BE2C (cell line): ENCODE data around the gene C3orf20.

ENCODE experiments used
- DNase-seq: peaks from one replicate; pipeline ENCODE4 v3.0.0-alpha.2; 2020
- H3K27me3 ChIP-seq: fragments of 250-450 bp; sonication (Bioruptor Pico); 2 replicates; pipeline ENCODE4 v1.5.1; 2020; ENCODE audit warnings: mild to moderate bottlenecking
- H3K36me3 ChIP-seq: fragments of 250-450 bp; sonication (Bioruptor Pico); 2 replicates; pipeline ENCODE4 v1.5.1; 2020; ENCODE audit warnings: mild to moderate bottlenecking
- H3K4me1 ChIP-seq: fragments of 250-450 bp; sonication (Bioruptor Pico); 2 replicates; pipeline ENCODE4 v1.5.1; 2020
- H3K4me3 ChIP-seq: 2 replicates; pipeline ENCODE4 v1.5.1; 2011; ENCODE audit warnings: low read depth, low read length
- H3K9me3 ChIP-seq: fragments of 250-450 bp; sonication (Bioruptor Pico); 2 replicates; pipeline ENCODE4 v1.5.1; 2020
- CTCF ChIP-seq: IDR thresholded peaks from 2 replicates; pipeline ENCODE4 v1.5.1; 2012; ENCODE audit warnings: mild to moderate bottlenecking, low read depth, low read length

C3orf20 gene

GRCh38 chr3:14773691-14774128, 98.8 kb downstream of the C3orf20 start:
- Histone ChIP-seq H3K9me3 (no peaks in the 10 kb centered on the region), H3K4me3 (no peak overlapping the region), H3K4me1 (no peaks in the 10 kb centered on the region), H3K27me3 (no peaks in the 10 kb centered on the region), H3K36me3 (no peaks in the 10 kb centered on the region)
- no peak for TF ChIP-seq CTCF
- no peak for DNase-seq

DNA sequence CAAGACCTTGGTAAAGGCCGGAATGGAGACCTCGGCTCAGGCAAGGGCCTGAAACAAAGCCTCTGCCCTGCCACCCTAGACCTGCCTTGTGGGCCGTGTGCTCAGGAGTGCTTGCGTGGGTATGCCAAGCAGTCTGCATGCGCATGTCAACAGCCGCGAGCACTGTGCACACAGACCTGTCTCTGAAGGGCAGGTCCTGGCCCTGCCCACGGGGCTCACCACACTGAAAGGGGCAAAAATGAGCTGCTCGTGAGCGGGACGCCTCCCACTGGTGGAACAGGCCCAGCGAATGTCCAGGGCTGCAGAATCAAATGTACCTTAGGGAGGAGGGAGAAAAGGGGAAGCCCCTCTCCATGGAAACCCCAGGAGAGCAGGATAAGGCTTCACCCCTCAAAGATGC, 99.5 kb downstream of the C3orf20 start:
- no peaks in the 10 kb centered on the region for H3K27me3 ChIP-seq

DNA sequence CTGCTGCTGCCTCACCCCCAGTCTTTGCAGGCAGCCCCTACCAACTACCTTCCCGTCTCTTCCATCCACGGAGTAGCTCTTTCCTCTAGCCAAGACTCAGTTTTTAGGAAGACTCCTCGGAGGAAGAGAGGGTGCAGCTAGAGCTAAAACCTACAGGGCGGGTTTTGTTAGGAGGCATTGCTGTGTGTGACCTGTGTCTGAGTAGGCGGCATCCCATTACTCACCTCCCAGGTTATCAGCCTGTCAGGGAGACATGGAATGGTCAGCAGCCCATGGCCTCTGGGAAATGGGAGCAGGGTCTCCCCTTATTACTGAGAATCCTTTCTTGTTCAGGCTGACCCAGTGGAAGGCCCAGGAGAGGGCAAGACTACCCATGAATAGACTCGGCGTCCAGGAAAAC, 100.1 kb downstream of the C3orf20 start:
- H3K9me3 ChIP-seq = no peaks in the 10 kb centered on the region
- H3K36me3 ChIP-seq = no peaks in the 10 kb centered on the region
- no peak overlapping the region for H3K4me3 ChIP-seq
- H3K27me3 ChIP-seq = no peaks in the 10 kb centered on the region
- H3K4me1 ChIP-seq = no peaks in the 10 kb centered on the region
- DNase-seq = no peak
- no peak for TF ChIP-seq CTCF

More for the DNA sequence above, 99.5 kb downstream of the C3orf20 start:
- Histone ChIP-seq H3K4me3 (no peak overlapping the region), H3K36me3 (no peaks in the 10 kb centered on the region), H3K9me3 (no peaks in the 10 kb centered on the region), H3K4me1 (no peaks in the 10 kb centered on the region)
- no peak for DNase-seq
- TF ChIP-seq CTCF = no peak

DNA sequence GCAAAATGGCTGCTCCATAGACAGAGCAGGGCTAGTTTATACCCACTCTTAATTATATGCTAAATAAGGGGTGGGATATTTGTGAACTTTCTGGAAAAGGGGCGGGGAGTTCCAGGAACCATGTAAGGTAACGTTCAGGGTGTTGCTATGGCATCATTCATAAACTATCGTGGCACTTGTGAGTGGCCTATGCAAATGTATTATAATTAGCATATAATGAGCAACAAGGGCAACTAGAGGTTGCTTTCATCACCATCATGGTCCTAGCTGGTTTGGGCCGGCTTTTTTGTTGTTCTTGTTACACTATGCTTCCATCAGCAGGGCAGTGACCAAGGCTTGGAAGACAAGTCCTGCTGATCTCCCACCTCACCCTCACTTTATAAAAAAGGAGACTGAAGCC, 100.6 kb downstream of the C3orf20 start:
- H3K4me1 ChIP-seq = no peaks in the 10 kb centered on the region
- no peak overlapping the region for H3K4me3 ChIP-seq
- H3K27me3 ChIP-seq = no peaks in the 10 kb centered on the region
- no peak for TF ChIP-seq CTCF
- H3K36me3 ChIP-seq = no peaks in the 10 kb centered on the region
- DNase-seq = no peak
- no peaks in the 10 kb centered on the region for H3K9me3 ChIP-seq

DNA sequence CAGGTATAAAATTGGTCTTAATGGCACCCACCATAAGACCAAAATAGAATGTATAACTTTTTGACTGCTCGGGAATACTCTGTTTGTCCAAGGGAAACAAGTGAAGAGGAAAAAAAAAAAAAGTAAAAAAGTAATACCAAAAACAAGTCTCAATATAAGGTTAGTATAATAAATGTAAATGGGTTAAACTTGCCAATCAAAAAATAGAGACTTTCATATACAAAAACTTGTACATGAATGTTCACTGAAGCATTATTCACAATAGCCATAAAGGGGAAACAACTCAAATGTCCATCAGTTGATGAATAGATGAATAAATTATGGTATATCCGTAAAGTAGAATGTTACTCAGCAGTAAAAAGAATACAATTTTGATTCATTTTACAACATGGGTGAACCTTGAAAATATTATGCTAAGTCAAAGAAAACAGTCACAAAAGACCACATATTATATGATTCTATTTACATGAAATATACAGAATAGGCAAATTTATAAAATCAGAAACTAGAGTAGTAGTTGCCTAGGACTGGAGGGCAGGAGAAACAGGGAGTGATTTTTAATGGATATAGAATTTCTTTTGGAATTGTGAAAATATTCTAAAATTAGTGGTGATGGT, 104.2 kb downstream of the C3orf20 start:
- no peak overlapping the region for H3K4me3 ChIP-seq
- H3K36me3 ChIP-seq = no peaks in the 10 kb centered on the region
- H3K4me1 ChIP-seq = no peaks in the 10 kb centered on the region
- H3K27me3 ChIP-seq = no peaks in the 10 kb centered on the region
- no peaks in the 10 kb centered on the region for H3K9me3 ChIP-seq
- DNase-seq = no peak
- no peak for TF ChIP-seq CTCF

DNA sequence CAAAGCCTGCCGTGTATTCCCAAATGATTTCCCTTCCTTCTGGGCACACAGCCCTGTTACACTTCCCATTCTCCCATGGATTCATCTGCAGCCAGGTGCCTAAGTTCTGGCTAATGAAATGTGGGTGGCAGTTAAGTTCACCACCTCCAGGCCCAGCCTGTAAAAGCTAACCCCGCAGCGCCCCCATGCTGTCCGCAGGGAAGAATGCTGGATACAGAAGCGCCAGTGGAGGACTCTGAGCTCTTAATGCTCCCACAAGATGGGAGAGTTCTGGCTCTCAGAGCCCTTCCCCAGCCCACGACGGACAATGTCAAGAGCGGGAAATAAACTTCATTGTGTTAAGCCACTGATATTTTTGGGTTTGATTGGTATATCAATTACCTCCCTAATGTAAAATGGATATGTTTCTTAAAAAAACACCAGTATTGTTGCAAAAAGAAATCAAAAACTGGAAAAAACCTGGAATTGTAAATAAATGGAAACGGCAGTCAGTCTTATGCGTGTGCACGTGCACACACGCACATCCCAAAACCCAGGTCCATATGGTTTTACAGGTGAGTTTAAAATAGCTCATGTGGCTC, 106.1 kb downstream of the C3orf20 start:
- no peaks in the 10 kb centered on the region for H3K27me3 ChIP-seq
- TF ChIP-seq CTCF = peak; percentile 49
- peak; percentile 60 for DNase-seq
- no peak overlapping the region for H3K4me3 ChIP-seq
- no peaks in the 10 kb centered on the region for H3K9me3 ChIP-seq
- H3K4me1 ChIP-seq = no peaks in the 10 kb centered on the region; the same call in 1 of the 2 replicates
- H3K36me3 ChIP-seq = no peaks in the 10 kb centered on the region
